Loucy (cell line): ENCODE data around the gene MINDY3.
A peak's percentile ranks its signal among the peaks of the same experiment; 100 is the strongest.

Experiments used
- H2AFZ ChIP-seq: fragments of 200-600 bp; sonication (generic); 2 replicates; pipeline ENCODE4 v1.6.0; 2016; ENCODE audit warnings: antibody characterized with exemption, mild to moderate bottlenecking, low read length, moderate library complexity
- H3F3A ChIP-seq: fragments of 200-600 bp; 2 replicates; pipeline ENCODE4 v1.6.0; 2016; ENCODE audit warnings: antibody characterized with exemption, low read depth, mild to moderate bottlenecking
- H3K27me3 ChIP-seq: fragments of 200-600 bp; sonication (generic); 2 replicates; pipeline ENCODE4 v1.6.1; 2014; ENCODE audit warnings: low read length, mild to moderate bottlenecking; ENCODE audit not compliant: insufficient read depth, poor library complexity, severe bottlenecking
- H3K36me3 ChIP-seq: fragments of 200-600 bp; sonication (generic); 2 replicates; pipeline ENCODE4 v1.6.1; 2016; ENCODE audit warnings: low read length; ENCODE audit not compliant: insufficient read depth
- H3K4me1 ChIP-seq: fragments of 200-600 bp; sonication (generic); 2 replicates; pipeline ENCODE4 v1.5.1; 2014; ENCODE audit warnings: low read length, mild to moderate bottlenecking; ENCODE audit not compliant: insufficient read depth, poor library complexity, severe bottlenecking
- H3K4me2 ChIP-seq: fragments of 200-600 bp; sonication (generic); 2 replicates; pipeline ENCODE4 v1.6.0; 2014; ENCODE audit warnings: antibody characterized with exemption, low read length, low read depth, mild to moderate bottlenecking; ENCODE audit not compliant: poor library complexity, severe bottlenecking
- H3K4me3 ChIP-seq: fragments of 200-600 bp; sonication (generic); 2 replicates; pipeline ENCODE4 v1.5.1; 2014; ENCODE audit warnings: low read length, mild to moderate bottlenecking, mixed read lengths; ENCODE audit not compliant: poor library complexity, severe bottlenecking
- H3K79me2 ChIP-seq: fragments of 200-600 bp; sonication (generic); 2 replicates; pipeline ENCODE4 v1.6.1; 2014; ENCODE audit warnings: low read length; ENCODE audit not compliant: insufficient read depth
- H3K9ac ChIP-seq: fragments of 200-600 bp; sonication (generic); 2 replicates; pipeline ENCODE4 v1.6.0; 2014; ENCODE audit warnings: mild to moderate bottlenecking, low read depth, low read length, moderate library complexity; ENCODE audit not compliant: poor library complexity, severe bottlenecking
- H3K9me2 ChIP-seq: fragments of 200-600 bp; sonication (generic); replicated peaks from 2 replicates; pipeline ENCODE4 v1.6.1; 2016; ENCODE audit warnings: low read depth, low read length, mixed read lengths
- H3K9me3 ChIP-seq: fragments of 200-600 bp; sonication (generic); 2 replicates; pipeline ENCODE4 v1.6.1; 2014; ENCODE audit warnings: mild to moderate bottlenecking, antibody characterized with exemption, low read length, low read depth; ENCODE audit not compliant: insufficient read depth
- H4K20me1 ChIP-seq: fragments of 200-600 bp; sonication (generic); 2 replicates; pipeline ENCODE4 v1.6.0; 2014; ENCODE audit warnings: antibody characterized with exemption, low read length, mild to moderate bottlenecking; ENCODE audit not compliant: insufficient read depth, poor library complexity, severe bottlenecking
- CTCF ChIP-seq: fragments of 200-600 bp; sonication (generic); conservative IDR thresholded peaks from 2 replicates; pipeline ENCODE4 v1.5.1; 2014; ENCODE audit warnings: mild to moderate bottlenecking, antibody characterized with exemption, low read length
- EZH2phosphoT487 ChIP-seq: fragments of 200-600 bp; IDR thresholded peaks from 2 replicates; pipeline ENCODE4 v1.6.1; 2018; ENCODE audit warnings: antibody characterized with exemption, mild to moderate bottlenecking, moderate library complexity, borderline replicate concordance

The MINDY3 gene

GRCh38 chr10:15860692-15861201 is 440 bp upstream of the MINDY3 start:
- Histone ChIP-seq H3K36me3 (no peaks in the 10 kb centered on the region), H3K4me2 (peak overlapping the region; percentile 91), H3K27me3 (peaks cover 54% of the 10 kb centered on the region), H3K9ac (peak overlapping the region; percentile 85), H2AFZ (peak overlapping the region; percentile 99), H3K4me1 (peaks cover 41% of the 10 kb centered on the region), H3K9me3 (no peaks in the 10 kb centered on the region), H3K79me2 (peaks cover 42% of the 10 kb centered on the region), H3F3A (0 out of 2 replicates have a peak, but pooled peaks cover 5% of the 10 kb centered on the region), H4K20me1 (peaks cover 31% of the 10 kb centered on the region), H3K4me3 (peak overlapping the region; percentile 91), H3K9me2 (no peaks in the 10 kb centered on the region)
- TF ChIP-seq CTCF (no peak), EZH2phosphoT487 (no peak)

GRCh38 chr10:15859509-15859905 is 800 bp downstream of the MINDY3 start:
- Histone ChIP-seq H4K20me1 (peaks cover 38% of the 10 kb centered on the region), H3K27me3 (peaks cover 41% of the 10 kb centered on the region), H3K9me3 (no peaks in the 10 kb centered on the region), H3K4me1 (peaks cover 51% of the 10 kb centered on the region), H3K4me3 (peak overlapping the region; percentile 91), H3K9me2 (no peaks in the 10 kb centered on the region), H3K4me2 (peak overlapping the region; percentile 91), H3K36me3 (no peaks in the 10 kb centered on the region), H3K9ac (peak overlapping the region; percentile 85), H3F3A (0 out of 2 replicates have a peak, but pooled peaks cover 5% of the 10 kb centered on the region), H3K79me2 (peaks cover 55% of the 10 kb centered on the region), H2AFZ (peak overlapping the region; percentile 99)
- TF ChIP-seq EZH2phosphoT487, result no peak
- TF ChIP-seq CTCF, result no peak

GRCh38 chr10:15858861-15859281 is 1.4 kb downstream of the MINDY3 start:
- Histone ChIP-seq H3K27me3 (peaks cover 35% of the 10 kb centered on the region), H3K4me1 (peaks cover 57% of the 10 kb centered on the region), H3F3A (0 out of 2 replicates have a peak, but pooled peaks cover 5% of the 10 kb centered on the region), H2AFZ (no peak overlapping the region), H3K4me2 (peak overlapping the region; percentile 91), H3K9me3 (no peaks in the 10 kb centered on the region), H3K9ac (peak overlapping the region; percentile 85), H4K20me1 (peaks cover 43% of the 10 kb centered on the region), H3K36me3 (no peaks in the 10 kb centered on the region), H3K9me2 (no peaks in the 10 kb centered on the region), H3K4me3 (peak overlapping the region; percentile 91), H3K79me2 (peaks cover 61% of the 10 kb centered on the region)
- no peak for TF ChIP-seq CTCF
- no peak for TF ChIP-seq EZH2phosphoT487
